ENCODE measurements around the gene MBD3.
A peak's percentile ranks its signal among the peaks of the same experiment; 100 is the strongest.

MBD3 gene

DNA sequence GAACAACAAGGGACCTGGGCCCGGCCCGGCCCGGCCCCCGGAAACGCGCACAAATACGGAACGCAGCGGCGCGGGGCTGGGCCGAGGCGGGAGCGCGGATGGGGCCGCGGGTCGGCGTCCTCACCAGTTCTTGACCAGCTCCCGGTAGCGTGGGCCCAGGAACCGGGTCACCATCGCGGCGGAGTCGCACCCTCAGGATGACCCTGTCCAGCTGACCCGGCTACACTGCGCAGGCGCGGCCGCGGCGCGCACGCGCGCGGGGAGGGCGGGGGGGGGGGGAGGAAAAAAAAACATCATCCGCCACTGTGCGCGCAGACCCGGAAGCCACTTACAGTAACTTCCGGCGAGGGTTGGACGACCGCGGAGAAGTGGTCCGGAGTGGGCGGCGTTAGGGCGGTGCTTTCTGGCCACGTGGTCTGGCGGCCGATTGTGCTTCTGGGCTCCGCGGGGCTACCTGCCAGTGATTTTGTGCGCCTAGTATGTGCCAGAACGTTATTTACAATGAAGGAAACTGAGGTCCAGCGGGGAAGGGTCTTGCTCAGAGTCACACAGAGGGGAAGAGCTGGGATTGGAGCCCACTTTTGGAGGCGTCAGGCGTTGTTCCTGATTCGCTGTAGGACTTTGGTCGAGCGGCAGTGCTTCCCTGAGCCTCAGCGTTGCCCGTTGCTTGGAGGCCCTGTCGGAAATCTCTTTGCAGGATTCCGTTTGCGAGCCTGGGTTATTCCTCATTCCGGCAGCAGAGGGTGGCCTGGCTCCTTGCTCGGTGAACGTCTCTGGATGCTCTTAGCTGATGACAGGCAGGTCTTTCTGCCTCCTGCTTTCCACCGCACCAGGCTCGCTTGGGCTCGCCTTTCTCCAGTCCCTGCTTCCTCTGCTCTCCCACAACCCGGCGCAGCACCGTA lies 12.8 kb upstream of the MBD3 start, which contains the start of gene UQCR11 (continued):
- peak; percentile 63; the same call in 1 of the 2 replicates for TF ChIP-seq ZNF501 (tag by site-specific recombination; IDR thresholded peaks at IDR 0.05)
- peak; percentile 25; the same call in 1 of the 2 replicates for TF ChIP-seq ZFP69B (tag by site-specific recombination; IDR thresholded peaks at IDR 0.05)
- no peak for TF ChIP-seq ZNF623 (tag by site-specific recombination; IDR thresholded peaks at IDR 0.05)
- no peak for TF ChIP-seq ZNF302 (tag by site-specific recombination; IDR thresholded peaks at IDR 0.05; ENCODE audit: low read depth)
- peak; percentile 97 for TF ChIP-seq ZBTB8A (tag by site-specific recombination; IDR thresholded peaks at IDR 0.05)
- no peak for TF ChIP-seq ZNF23 (tag by site-specific recombination; IDR thresholded peaks at IDR 0.05; ENCODE audit: borderline replicate concordance)
- TF ChIP-seq, protein P1, sequence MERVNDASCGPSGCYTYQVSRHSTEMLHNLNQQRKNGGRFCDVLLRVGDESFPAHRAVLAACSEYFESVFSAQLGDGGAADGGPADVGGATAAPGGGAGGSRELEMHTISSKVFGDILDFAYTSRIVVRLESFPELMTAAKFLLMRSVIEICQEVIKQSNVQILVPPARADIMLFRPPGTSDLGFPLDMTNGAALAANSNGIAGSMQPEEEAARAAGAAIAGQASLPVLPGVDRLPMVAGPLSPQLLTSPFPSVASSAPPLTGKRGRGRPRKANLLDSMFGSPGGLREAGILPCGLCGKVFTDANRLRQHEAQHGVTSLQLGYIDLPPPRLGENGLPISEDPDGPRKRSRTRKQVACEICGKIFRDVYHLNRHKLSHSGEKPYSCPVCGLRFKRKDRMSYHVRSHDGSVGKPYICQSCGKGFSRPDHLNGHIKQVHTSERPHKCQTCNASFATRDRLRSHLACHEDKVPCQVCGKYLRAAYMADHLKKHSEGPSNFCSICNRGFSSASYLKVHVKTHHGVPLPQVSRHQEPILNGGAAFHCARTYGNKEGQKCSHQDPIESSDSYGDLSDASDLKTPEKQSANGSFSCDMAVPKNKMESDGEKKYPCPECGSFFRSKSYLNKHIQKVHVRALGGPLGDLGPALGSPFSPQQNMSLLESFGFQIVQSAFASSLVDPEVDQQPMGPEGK (tag by site-specific recombination; IDR thresholded peaks at IDR 0.05), result peak; percentile 80
- TF ChIP-seq, protein P2, sequence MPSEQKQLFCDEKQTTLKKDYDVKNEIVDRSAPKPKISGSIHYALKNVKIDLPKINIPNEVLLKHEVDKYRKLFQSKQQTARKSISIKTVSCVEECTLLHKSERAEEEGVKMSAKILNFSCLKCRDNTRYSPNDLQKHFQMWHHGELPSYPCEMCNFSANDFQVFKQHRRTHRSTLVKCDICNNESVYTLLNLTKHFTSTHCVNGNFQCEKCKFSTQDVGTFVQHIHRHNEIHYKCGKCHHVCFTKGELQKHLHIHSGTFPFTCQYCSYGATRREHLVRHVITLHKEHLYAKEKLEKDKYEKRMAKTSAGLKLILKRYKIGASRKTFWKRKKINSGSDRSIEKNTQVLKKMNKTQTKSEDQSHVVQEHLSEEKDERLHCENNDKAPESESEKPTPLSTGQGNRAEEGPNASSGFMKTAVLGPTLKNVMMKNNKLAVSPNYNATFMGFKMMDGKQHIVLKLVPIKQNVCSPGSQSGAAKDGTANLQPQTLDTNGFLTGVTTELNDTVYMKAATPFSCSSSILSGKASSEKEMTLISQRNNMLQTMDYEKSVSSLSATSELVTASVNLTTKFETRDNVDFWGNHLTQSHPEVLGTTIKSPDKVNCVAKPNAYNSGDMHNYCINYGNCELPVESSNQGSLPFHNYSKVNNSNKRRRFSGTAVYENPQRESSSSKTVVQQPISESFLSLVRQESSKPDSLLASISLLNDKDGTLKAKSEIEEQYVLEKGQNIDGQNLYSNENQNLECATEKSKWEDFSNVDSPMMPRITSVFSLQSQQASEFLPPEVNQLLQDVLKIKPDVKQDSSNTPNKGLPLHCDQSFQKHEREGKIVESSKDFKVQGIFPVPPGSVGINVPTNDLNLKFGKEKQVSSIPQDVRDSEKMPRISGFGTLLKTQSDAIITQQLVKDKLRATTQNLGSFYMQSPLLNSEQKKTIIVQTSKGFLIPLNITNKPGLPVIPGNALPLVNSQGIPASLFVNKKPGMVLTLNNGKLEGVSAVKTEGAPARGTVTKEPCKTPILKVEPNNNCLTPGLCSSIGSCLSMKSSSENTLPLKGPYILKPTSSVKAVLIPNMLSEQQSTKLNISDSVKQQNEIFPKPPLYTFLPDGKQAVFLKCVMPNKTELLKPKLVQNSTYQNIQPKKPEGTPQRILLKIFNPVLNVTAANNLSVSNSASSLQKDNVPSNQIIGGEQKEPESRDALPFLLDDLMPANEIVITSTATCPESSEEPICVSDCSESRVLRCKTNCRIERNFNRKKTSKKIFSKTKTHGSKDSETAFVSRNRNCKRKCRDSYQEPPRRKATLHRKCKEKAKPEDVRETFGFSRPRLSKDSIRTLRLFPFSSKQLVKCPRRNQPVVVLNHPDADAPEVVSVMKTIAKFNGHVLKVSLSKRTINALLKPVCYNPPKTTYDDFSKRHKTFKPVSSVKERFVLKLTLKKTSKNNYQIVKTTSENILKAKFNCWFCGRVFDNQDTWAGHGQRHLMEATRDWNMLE (tag by site-specific recombination; conservative IDR thresholded peaks at IDR 0.05; ENCODE audit: low read depth), result no peak
- TF ChIP-seq ZEB2 (tag by site-specific recombination; IDR thresholded peaks at IDR 0.05), result peak; percentile 72
- TF ChIP-seq ZBTB20 (tag by site-specific recombination; IDR thresholded peaks at IDR 0.05), result peak; percentile 65
- TF ChIP-seq ZNF391 (tag by site-specific recombination; IDR thresholded peaks at IDR 0.05; ENCODE audit: borderline replicate concordance, low read depth), result peak; percentile 41; the same call in 1 of the 2 replicates
- no peak for TF ChIP-seq ZNF354C (tag by site-specific recombination; IDR thresholded peaks at IDR 0.05; ENCODE audit: borderline replicate concordance, low read depth)
- no peak for TF ChIP-seq HOXA7 (CRISPR knock-in tag; IDR thresholded peaks at IDR 0.05; ENCODE audit: borderline replicate concordance)
- TF ChIP-seq, protein P3, sequence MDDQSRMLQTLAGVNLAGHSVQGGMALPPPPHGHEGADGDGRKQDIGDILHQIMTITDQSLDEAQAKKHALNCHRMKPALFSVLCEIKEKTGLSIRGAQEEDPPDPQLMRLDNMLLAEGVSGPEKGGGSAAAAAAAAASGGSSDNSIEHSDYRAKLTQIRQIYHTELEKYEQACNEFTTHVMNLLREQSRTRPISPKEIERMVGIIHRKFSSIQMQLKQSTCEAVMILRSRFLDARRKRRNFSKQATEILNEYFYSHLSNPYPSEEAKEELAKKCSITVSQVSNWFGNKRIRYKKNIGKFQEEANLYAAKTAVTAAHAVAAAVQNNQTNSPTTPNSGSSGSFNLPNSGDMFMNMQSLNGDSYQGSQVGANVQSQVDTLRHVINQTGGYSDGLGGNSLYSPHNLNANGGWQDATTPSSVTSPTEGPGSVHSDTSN (CRISPR knock-in tag; IDR thresholded peaks at IDR 0.05), result 0 out of 2 replicates have a peak, but pooled peaks have one; percentile 65
- no peak for TF ChIP-seq ZNF426 (tag by site-specific recombination; IDR thresholded peaks at IDR 0.05)
- TF ChIP-seq ZNF24 (tag by site-specific recombination; IDR thresholded peaks at IDR 0.05), result no peak; the same call in 1 of the 2 replicates
- TF ChIP-seq ZNF560 (tag by site-specific recombination; IDR thresholded peaks at IDR 0.05; ENCODE audit: borderline replicate concordance), result no peak
- TF ChIP-seq BCL11B (tag by site-specific recombination; IDR thresholded peaks at IDR 0.05; ENCODE audit: low read depth), result 0 out of 2 replicates have a peak, but pooled peaks have one; percentile 39
- TF ChIP-seq, protein P4, sequence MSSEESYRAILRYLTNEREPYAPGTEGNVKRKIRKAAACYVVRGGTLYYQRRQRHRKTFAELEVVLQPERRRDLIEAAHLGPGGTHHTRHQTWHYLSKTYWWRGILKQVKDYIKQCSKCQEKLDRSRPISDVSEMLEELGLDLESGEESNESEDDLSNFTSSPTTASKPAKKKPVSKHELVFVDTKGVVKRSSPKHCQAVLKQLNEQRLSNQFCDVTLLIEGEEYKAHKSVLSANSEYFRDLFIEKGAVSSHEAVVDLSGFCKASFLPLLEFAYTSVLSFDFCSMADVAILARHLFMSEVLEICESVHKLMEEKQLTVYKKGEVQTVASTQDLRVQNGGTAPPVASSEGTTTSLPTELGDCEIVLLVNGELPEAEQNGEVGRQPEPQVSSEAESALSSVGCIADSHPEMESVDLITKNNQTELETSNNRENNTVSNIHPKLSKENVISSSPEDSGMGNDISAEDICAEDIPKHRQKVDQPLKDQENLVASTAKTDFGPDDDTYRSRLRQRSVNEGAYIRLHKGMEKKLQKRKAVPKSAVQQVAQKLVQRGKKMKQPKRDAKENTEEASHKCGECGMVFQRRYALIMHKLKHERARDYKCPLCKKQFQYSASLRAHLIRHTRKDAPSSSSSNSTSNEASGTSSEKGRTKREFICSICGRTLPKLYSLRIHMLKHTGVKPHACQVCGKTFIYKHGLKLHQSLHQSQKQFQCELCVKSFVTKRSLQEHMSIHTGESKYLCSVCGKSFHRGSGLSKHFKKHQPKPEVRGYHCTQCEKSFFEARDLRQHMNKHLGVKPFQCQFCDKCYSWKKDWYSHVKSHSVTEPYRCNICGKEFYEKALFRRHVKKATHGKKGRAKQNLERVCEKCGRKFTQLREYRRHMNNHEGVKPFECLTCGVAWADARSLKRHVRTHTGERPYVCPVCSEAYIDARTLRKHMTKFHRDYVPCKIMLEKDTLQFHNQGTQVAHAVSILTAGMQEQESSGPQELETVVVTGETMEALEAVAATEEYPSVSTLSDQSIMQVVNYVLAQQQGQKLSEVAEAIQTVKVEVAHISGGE (tag by site-specific recombination; conservative IDR thresholded peaks at IDR 0.05; ENCODE audit: low read depth), result peak; percentile 91
- TF ChIP-seq SP7 (tag by site-specific recombination; IDR thresholded peaks at IDR 0.05), result peak; percentile 70; the same call in 1 of the 2 replicates
- TF ChIP-seq ZNF175 (tag by site-specific recombination; IDR thresholded peaks at IDR 0.05), result no peak
- TF ChIP-seq ZNF654 (tag by site-specific recombination; IDR thresholded peaks at IDR 0.05; ENCODE audit: low read depth), result peak; percentile 94
- TF ChIP-seq ZNF37A (tag by site-specific recombination; IDR thresholded peaks at IDR 0.05), result no peak
- no peak for TF ChIP-seq ZNF184 (tag by site-specific recombination; IDR thresholded peaks at IDR 0.05)
- no peak for TF ChIP-seq ZBTB1 (tag by site-specific recombination; IDR thresholded peaks at IDR 0.05)

Measured in HEK293 (cell line).